OCI-LY1 (cell line): ENCODE measurements around the gene SALL2.
"Not testable (repeated sequence)": the region's sequence is repeated elsewhere in the genome, so short reads cannot be mapped to it uniquely, and the experiment has no call there.

Experiments
- H2AFZ ChIP-seq: fragments of 200-600 bp; sonication (generic), shearing (Covaris generic); 2 replicates; pipeline ENCODE4 v1.6.0; 2014; ENCODE audit warnings: antibody characterized with exemption, mild to moderate bottlenecking, low read length
- H3F3A ChIP-seq: fragments of 200-600 bp; sonication (generic), shearing (Covaris generic); 2 replicates; pipeline ENCODE4 v1.6.0; 2014; ENCODE audit warnings: mild to moderate bottlenecking, antibody characterized with exemption, low read length, moderate library complexity; ENCODE audit not compliant: insufficient read depth
- H3K27ac ChIP-seq: fragments of 200-600 bp; sonication (generic); 2 replicates; pipeline ENCODE4 v1.5.1; 2014; ENCODE audit warnings: low read length, mixed run types, mild to moderate bottlenecking, low read depth; ENCODE audit not compliant: poor library complexity, severe bottlenecking
- H3K27me3 ChIP-seq: fragments of 200-600 bp; sonication (generic); 2 replicates; pipeline ENCODE4 v1.6.0; 2014; ENCODE audit warnings: antibody characterized with exemption, mild to moderate bottlenecking, low read length, moderate library complexity; ENCODE audit not compliant: insufficient read depth
- H3K36me3 ChIP-seq: fragments of 200-600 bp; sonication (generic); 2 replicates; pipeline ENCODE4 v1.6.1; 2014; ENCODE audit warnings: mild to moderate bottlenecking, antibody characterized with exemption, low read length, moderate library complexity, mixed read lengths; ENCODE audit not compliant: insufficient read depth
- H3K4me1 ChIP-seq: fragments of 200-600 bp; sonication (generic); 2 replicates; pipeline ENCODE4 v1.5.1; 2014; ENCODE audit warnings: mild to moderate bottlenecking, low read length, moderate library complexity; ENCODE audit not compliant: insufficient read depth, severe bottlenecking
- H3K4me2 ChIP-seq: fragments of 200-600 bp; sonication (generic), shearing (Covaris generic); 2 replicates; pipeline ENCODE4 v1.6.1; 2014; ENCODE audit warnings: low read length
- H3K4me3 ChIP-seq: fragments of 200-600 bp; sonication (generic); 2 replicates; pipeline ENCODE4 v1.5.1; 2014; ENCODE audit warnings: low read length, low read depth, mild to moderate bottlenecking, mixed read lengths; ENCODE audit not compliant: poor library complexity, severe bottlenecking
- H3K79me2 ChIP-seq: fragments of 200-600 bp; shearing (Covaris generic); 2 replicates; pipeline ENCODE4 v1.6.1; 2016; ENCODE audit warnings: mixed run types, low read length, mixed read lengths; ENCODE audit not compliant: insufficient read depth
- H3K9ac ChIP-seq: fragments of 200-600 bp; sonication (generic), shearing (Covaris generic); 2 replicates; pipeline ENCODE4 v1.6.1; 2014; ENCODE audit warnings: mild to moderate bottlenecking, low read length, mixed read lengths
- H3K9me2 ChIP-seq: fragments of 200-600 bp; sonication (generic), shearing (Covaris generic); 2 replicates; pipeline ENCODE4 v1.6.1; 2014; ENCODE audit warnings: low read depth, mild to moderate bottlenecking, low read length, mixed read lengths
- H3K9me3 ChIP-seq: fragments of 200-600 bp; shearing (Covaris generic); 2 replicates; pipeline ENCODE4 v1.6.1; 2014; ENCODE audit warnings: low read length, mixed read lengths
- H4K20me1 ChIP-seq: fragments of 200-600 bp; sonication (generic), shearing (Covaris generic); 2 replicates; pipeline ENCODE4 v1.6.0; 2016; ENCODE audit warnings: mild to moderate bottlenecking, low read length; ENCODE audit not compliant: insufficient read depth
- EZH2 ChIP-seq: fragments of 200-600 bp; sonication (generic), shearing (Covaris generic); IDR thresholded peaks from 2 replicates; pipeline ENCODE4 v1.8.0; 2017; ENCODE audit warnings: borderline replicate concordance, mixed run types, mild to moderate bottlenecking, antibody characterized with exemption, low read length, moderate library complexity, mixed read lengths
- TF ChIP-seq, protein P1 (sequence below): fragments of 200-600 bp; sonication (generic), shearing (Covaris generic); IDR thresholded peaks from 2 replicates; pipeline ENCODE4 v1.5.1; 2017; ENCODE audit warnings: mild to moderate bottlenecking, antibody characterized with exemption, low read length, moderate library complexity, mixed read lengths

SALL2 gene

GRCh38 chr14:21553266-21553665 lies 27.1 kb upstream of the SALL2 start:
- no peak for TF ChIP-seq EZH2
- TF ChIP-seq, protein P1, sequence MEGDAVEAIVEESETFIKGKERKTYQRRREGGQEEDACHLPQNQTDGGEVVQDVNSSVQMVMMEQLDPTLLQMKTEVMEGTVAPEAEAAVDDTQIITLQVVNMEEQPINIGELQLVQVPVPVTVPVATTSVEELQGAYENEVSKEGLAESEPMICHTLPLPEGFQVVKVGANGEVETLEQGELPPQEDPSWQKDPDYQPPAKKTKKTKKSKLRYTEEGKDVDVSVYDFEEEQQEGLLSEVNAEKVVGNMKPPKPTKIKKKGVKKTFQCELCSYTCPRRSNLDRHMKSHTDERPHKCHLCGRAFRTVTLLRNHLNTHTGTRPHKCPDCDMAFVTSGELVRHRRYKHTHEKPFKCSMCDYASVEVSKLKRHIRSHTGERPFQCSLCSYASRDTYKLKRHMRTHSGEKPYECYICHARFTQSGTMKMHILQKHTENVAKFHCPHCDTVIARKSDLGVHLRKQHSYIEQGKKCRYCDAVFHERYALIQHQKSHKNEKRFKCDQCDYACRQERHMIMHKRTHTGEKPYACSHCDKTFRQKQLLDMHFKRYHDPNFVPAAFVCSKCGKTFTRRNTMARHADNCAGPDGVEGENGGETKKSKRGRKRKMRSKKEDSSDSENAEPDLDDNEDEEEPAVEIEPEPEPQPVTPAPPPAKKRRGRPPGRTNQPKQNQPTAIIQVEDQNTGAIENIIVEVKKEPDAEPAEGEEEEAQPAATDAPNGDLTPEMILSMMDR: no peak
- Histone ChIP-seq H3K27ac (no peak overlapping the region), H3K4me1 (peaks cover 5% of the 10 kb centered on the region), H3K4me2 (no peak overlapping the region), H3K9me3 (no peaks in the 10 kb centered on the region), H3K9me2 (no peaks in the 10 kb centered on the region), H3K4me3 (no peak overlapping the region), H3K79me2 (no peaks in the 10 kb centered on the region), H3K9ac (no peak overlapping the region), H2AFZ (no peak overlapping the region), H3K27me3 (no peaks in the 10 kb centered on the region), H3F3A (no peaks in the 10 kb centered on the region), H3K36me3 (no peaks in the 10 kb centered on the region), H4K20me1 (no peaks in the 10 kb centered on the region)

DNA sequence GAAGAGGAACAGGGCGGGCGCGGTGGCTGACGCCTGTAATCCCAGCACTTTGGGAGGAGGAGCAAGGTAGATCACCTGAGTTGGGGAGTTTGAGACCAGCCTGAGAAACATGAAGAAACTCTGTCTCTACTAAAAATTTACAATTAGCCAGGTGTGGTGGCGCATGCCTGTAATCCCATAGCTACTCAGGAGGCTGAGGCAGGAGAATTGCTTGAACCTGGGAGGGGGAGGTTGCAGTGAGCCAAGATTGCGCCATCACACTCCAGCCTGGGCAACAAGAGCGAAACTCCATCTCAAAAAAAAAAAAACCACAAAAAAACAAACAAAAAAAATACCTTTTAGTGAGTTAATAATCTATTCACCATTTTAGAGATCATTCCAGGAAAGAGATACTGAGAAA lies 18.4 kb upstream of the SALL2 start:
- not testable (repeated sequence) for H3K9me3 ChIP-seq, H3K36me3 ChIP-seq, H3K27me3 ChIP-seq, H3F3A ChIP-seq, H3K79me2 ChIP-seq, H3K9ac ChIP-seq, H2AFZ ChIP-seq, H3K9me2 ChIP-seq, H3K4me1 ChIP-seq, H3K4me2 ChIP-seq, H3K27ac ChIP-seq, H4K20me1 ChIP-seq, H3K4me3 ChIP-seq

DNA sequence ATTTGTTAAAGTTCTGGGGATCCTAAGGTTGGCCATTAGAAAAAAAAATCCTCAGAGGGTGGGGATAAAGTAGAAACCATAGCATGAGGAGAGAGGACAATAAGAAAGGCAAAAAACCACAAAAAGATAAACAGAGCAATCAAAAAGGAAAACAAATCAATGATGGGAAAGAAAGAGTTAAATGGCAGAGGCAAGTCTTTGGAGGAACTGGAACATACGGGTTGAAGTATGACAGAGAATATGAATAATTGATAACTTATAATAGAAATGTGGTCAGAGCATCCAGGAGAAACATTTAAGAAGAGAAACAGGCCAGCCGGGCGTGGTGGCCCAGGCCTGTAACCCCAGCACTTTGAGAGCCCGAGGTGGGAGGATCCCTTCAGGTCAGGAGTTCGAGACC lies 17.8 kb upstream of the SALL2 start:
- Histone ChIP-seq H3K4me1 (no peaks in the 10 kb centered on the region), H3K27ac (no peak overlapping the region), H3F3A (no peaks in the 10 kb centered on the region), H3K4me2 (no peak overlapping the region), H4K20me1 (no peaks in the 10 kb centered on the region), H3K9me3 (no peaks in the 10 kb centered on the region), H3K36me3 (no peaks in the 10 kb centered on the region), H3K79me2 (no peaks in the 10 kb centered on the region), H2AFZ (no peak overlapping the region), H3K9me2 (no peaks in the 10 kb centered on the region), H3K4me3 (no peak overlapping the region), H3K27me3 (no peaks in the 10 kb centered on the region; the same call in 1 of the 2 replicates), H3K9ac (no peak overlapping the region)
- TF ChIP-seq EZH2: no peak
- TF ChIP-seq, protein P1: no peak

- Histone ChIP-seq H3F3A (no peaks in the 10 kb centered on the region), H3K27me3 (no peaks in the 10 kb centered on the region; the same call in 1 of the 2 replicates), H4K20me1 (no peaks in the 10 kb centered on the region), H3K4me1 (no peaks in the 10 kb centered on the region), H3K9ac (no peak overlapping the region), H3K36me3 (no peaks in the 10 kb centered on the region), H3K4me3 (no peak overlapping the region), H2AFZ (no peak overlapping the region), H3K4me2 (no peak overlapping the region), H3K9me3 (no peaks in the 10 kb centered on the region), H3K27ac (no peak overlapping the region), H3K79me2 (no peaks in the 10 kb centered on the region), H3K9me2 (no peaks in the 10 kb centered on the region)
- TF ChIP-seq, protein P1: no peak
- TF ChIP-seq EZH2: no peak
Measured at GRCh38 chr14:21543521-21543960, 17.4 kb upstream of the SALL2 start.
